NCI-H774 (cell line): ENCODE measurements around the gene HSH2D.
A peak's percentile ranks its signal among the peaks of the same experiment; 100 is the strongest.
"Not testable (repeated sequence)": the region's sequence is repeated elsewhere in the genome, so short reads cannot be mapped to it uniquely, and the experiment has no call there.

Experiments used
- DNase-seq: peaks from one replicate; lab custom pipeline; 2025; lab: John Stamatoyannopoulos, UW

The HSH2D gene

DNA sequence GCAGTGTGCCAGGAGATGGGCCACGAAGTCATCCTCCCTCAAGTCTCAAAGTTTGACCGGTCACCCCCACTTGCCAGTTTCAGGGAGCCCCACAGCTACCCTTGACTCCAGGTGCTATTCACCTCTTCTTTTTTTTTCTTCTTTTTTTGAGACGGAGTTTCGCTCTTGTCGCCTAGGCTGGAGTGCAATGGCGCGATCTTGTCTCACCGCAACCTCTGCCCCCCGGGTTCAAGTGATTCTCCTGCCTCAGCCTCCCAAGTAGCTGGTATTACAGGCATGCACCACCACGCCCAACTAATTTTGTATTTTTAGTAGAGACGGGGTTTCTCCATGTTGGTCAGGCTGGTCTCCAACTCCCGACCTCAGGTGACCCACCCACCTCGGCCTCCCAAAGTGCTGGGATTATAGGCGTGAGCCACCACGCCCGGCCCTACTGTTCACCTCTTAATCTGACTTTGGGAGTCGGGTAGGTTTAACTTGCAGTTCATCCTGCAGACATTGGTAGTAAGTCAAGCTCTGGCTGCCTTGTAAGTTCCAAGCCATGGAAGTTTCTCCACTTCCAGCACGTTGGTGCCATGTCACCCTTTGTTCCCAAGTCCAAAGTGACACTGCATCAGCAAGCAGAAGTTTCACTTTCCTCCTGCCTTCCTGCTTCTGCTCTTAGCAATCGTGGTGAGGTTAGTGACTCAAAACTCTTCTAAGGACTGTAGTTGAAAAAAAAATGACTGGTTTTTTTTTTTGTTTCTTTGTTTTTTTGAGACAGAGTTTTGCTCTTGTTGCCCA, 24.2 kb upstream of the HSH2D start:
- DNase-seq, result not testable (repeated sequence)

DNA sequence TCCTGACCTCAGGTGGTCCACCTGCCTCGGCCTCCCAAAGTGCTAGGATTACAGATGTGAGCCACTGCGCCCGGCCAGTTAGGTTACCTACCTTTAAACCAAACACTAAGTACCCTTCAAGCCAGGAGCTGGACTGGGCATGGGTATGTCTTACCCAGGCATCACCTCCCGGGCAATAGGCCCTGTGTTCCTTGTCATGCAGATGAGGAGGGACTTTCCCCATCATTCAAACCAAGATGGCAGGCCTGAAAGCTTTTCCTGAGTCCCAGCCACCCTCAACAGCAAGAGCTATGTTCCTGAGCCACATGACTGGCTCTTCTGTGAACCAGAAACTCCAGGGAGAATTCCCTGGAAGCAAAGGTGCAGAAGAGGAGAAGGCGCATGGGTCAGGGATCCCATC, 22.3 kb upstream of the HSH2D start:
- DNase-seq, result no peak

DNA sequence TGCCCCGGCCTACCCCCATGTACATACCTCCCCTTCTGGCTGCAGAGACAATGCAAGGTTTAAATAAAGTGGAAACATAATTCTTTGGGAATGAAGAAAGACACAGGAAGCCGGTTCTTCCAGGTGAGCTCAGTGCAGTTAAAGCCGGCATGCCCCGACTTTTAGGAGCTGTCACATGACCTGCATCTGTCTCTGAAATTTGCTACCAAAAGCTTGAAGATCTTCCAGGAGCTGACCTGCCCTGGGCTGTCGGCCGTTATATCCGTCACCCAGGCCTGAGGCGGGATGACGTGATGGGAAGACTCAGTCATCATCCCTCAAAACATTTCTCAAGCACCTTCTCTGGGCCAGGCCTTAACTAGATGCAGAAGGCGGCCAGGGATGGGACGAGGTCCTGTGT, 21.5 kb upstream of the HSH2D start:
- no peak for DNase-seq

DNA sequence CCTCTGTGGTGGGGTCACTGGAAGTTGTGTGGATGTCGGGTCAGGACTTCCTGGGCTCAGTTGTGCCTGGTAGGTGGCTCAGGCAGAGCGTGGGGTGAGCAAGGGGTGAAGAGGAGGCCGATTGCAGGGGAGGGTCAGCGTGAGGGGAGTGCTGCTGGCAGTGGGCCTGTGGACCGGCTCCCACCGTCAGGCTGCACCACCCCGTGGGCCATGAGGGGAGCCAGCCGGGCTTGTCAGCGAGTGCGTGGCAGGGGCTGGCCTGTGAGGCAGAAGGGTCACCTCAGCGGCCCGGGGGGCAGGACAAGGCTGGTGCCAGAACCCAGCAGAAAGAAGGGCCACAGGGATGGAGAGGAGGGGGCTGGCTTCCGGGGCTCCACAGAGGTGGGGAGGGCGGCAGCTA, 18.5 kb upstream of the HSH2D start:
- DNase-seq, result no peak

DNA sequence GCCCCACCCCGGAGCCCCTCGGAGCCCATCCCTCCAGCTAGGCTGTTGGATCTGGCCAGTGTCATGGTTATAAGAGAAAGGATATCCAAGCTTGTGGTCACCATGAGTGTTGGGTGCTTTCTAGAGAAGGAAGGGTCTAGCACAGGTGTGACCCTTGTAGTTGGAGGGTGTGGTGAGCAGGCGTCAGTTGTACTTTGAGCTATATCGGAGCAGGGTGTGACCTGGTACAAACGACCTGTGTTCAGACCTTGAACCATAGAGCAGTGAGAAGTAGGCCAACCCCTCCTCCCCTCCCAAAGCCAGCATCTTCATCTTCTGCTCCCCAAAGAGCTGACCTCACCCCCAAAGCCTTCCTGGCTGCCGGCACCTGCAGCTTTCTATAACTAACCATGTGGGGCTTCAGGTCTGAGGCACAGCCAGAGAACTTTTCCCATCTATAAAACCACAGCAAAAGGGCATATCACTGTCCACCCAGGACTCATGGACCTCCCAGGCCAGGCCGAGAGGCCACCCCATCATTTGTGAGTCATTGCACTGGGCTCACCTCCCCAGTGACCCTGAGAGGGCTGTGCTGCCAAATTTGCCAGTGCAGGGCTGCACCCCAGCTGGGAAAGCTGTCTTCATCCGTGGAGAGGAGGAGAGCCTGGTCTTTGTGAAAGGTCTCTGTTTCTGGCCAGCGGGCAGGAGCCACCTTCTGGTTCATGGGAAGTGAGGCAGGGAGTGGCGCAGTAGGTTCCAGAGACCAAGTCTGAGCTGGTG, 17.6 kb upstream of the HSH2D start:
- no peak for DNase-seq

DNA sequence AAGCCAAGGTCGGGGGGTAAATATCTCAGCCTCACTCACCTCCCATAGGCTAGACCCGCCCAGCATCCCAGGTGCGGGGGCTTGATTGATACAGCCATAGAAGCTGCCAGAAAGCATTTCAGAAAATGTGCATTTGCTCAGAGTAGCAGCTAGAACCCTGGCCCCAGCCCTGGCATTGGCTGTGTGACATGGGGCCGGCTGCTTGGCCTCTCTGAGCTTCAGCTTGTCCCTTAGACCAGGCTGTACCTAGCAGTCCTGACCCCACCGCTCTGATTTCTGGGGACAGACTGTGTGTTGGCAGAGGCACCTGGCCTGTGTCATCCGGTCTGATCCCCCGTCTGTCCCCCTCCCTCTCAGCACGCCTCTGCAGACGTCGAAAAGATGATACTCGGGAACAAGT, 16.4 kb upstream of the HSH2D start:
- no peak for DNase-seq

DNA sequence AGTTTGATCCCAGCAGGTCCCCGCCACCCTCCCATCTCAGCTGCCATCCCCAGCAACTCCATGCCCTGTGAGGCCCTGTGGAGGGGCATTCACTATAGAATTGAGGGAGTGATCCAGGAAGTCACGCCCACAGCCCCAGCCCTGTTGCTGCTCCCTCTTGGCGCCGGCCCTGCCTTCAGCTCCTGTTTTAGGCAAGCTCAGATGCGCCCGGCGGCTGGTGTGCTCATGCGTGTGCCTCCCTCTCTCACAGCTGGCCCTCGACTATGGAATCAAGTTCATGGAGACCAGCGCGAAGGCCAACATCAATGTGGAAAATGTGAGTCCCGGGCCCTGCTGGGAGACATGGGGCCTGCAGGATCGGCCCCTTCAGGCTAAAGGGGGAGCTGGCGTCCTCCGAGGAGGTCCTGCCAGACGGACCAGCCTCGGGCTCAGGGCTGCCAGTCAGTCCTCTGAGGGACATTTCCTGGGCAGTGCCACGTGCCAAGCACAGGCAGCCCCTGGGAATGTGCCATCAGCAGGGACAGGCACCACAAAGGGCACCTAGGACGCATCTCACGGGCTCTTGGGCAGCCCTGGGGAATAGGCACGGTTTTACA, 15.6 kb upstream of the HSH2D start:
- no peak for DNase-seq

DNA sequence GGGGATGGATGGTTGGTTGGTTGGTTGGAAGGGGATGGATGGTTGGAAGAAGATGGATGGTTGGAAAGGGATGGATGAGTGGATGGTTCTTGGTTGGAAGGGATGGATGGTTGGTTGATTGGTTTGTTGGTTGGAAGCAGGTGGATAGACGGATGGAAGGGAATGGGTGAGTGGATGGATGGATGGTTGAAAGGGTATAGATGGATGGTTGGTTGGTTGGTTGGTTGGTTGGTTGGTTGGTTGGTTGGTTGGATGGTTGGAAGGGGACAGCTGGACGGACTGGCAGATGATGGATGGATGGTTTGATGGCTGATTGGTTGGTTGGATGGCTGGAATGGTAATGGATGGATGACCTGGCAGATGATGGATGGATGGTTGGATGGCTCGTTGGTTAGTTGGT, 11.8 kb upstream of the HSH2D start:
- no peak for DNase-seq

DNA sequence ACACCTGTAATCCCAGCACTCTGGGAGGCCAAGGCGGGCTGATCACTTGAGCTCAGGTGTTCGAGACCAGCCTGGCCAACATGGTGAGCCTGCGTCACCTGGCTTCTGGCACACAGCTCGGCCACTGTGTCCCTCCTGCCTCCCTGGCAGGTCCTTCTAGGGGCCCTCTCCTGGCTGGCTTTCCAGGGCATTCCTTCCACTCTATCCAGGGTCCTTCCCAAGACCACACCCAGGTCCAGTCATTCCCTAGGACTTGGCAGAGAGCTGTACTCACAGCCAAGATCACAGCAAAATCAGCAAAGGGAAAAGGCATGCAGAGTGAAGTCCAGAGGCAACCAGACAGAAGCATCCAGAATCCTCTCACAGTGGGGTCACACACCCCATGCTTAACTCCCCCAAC, 9.7 kb upstream of the HSH2D start:
- no peak for DNase-seq

DNA sequence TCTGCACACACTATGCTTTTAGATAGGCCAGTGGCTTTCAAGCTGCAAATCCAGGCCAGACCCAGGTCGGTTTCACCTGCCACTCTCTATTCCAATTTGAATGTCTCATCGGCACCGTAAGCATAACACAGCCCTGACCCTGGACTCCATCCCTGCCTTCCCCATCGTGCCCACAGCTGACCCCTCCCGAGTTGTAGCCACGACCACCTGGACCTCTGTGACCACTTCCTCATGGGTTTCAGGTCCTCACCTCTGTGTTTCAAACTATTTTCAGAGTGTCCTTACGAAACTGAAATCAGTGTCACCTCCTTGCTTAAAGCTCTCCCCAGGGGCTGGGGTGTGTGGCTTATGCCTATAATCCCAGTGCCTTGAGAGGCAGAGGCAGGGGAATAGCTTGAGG, 9.0 kb upstream of the HSH2D start:
- no peak for DNase-seq

DNA sequence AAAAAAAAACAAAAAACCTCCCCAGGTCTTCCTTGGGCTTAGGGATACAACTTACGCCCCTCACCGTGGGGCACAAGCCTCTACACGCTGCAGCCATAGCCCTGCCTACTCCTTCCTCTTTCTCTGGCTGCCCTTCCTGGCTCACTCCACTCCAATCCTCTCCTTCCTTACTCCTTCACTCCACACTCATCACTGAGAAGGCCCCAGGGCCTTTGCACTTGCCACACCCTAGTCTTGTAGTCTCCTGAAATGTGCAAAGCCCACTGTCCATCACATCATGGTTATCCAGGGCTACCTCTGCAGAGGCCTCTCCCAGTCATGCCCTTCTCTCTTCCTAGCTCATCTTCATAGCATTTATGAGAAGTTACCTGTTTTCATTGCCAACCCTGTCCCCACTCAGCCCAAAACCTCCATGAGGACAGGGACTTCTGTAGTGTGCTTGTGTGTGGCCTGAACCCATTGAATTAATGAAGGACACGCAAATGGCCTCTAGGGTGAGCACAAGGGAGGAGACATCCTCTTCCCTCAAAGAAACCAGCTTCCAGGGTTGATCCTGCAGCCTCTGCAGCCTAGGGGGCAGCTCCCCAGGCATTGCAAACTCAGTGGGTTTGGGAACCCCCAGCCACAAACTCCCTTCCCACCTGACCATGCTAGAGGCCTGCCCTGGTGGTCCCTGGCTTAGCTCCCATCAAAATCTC, 7.9 kb upstream of the HSH2D start:
- no peak for DNase-seq

DNA sequence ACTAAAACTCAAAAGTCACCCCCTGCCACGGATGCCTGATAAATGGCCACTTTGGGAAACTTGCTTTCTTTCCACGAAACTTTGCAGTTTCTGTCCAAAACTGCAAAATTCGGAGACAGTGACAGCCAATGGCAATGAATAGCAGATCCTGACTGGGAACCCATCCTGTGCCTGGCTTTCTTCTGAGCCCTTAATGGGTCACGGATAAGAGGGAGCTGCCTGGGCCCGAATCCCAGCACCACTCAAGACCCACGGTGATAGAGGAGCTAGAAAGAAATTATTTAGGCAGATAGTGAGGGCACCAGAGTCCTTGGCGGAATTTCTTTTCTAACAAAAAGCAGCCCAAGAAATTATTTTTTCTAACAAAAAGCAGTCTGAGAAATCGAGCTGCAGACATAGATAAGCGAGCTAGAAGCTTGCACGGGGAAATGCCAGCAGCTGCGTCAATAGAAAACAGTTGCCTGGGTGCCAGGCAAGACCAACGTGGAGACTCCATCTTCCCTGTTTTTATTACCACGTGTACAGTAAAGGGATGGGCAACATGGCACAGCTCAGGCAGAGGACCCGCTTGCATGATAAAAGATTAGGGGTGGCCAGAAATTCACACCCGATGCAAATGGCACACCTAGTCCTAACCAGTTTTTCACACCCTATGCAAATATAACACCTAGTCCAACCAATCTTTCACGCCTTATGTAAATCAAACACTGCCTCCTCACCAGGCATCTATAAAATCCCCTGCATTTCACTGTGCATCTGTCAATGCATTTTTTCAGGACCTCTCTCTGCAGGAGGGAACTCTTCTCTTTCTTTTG, 7.1 kb upstream of the HSH2D start:
- peak; percentile 4 for DNase-seq

DNA sequence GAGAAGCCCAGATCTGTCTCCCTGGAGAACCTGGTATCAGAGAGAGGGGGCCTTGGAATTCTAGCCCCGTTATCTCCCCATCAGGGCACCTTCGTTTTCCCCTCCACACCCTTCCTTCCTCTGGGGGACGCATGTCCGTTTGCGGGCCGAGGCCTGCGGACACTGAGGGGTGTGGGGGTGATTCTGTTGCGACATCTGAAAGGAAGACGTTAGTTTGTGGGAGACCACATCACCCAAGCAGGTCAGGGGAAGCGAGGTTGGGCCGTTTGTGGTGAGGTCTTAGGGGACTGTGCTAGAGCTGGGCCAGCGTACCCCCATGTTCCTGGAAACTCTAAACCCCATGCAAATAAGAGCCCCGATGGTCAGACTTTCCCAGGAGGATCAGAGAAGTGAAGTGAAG, 3.7 kb upstream of the HSH2D start:
- no peak for DNase-seq

DNA sequence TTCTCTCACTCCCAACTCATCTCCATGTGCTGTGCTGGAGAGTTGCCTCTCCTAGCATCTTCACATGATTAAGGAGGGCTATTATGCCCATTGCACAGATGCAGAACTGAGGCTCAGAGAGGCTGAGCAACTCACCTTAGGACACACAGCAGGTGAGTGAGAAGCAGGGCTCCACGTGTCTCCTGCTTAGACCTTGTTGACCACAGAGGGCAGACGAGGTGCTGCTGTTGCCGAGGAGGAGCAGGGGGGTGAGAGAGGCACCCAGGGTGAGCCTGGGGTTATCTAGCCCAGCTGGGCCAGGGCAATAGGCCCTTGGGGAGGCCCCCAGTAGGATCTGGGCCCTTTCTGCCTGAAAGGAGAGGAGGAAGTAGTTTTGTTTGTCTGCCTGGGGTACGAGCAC, 2.4 kb upstream of the HSH2D start:
- no peak for DNase-seq

DNA sequence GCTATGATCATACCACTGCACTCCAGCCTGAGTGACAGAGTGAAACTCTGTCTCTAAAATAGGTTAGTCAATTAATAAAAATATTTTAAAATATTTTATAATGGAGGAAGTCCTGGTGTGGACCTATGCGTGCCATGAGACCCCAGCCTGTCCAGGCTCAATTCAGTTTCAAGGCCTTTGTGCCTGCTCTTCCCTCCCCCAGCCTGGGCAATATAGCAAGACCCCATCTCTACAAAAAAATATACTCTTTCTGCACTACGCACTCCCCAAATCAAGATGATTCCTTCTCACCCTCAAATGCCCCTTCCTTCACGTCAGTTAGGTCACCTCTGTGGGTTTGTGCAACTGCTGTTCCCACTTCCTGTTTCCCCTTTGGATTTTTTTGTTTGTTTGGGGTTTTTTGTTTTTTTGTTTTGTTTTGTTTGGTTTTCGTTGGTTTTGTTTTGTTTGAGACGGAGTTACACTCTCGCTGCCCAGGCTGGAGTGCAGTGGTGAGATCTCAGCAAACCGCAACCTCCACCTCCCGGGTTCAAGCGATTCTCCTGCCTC, 1.4 kb upstream of the HSH2D start:
- DNase-seq, result no peak

DNA sequence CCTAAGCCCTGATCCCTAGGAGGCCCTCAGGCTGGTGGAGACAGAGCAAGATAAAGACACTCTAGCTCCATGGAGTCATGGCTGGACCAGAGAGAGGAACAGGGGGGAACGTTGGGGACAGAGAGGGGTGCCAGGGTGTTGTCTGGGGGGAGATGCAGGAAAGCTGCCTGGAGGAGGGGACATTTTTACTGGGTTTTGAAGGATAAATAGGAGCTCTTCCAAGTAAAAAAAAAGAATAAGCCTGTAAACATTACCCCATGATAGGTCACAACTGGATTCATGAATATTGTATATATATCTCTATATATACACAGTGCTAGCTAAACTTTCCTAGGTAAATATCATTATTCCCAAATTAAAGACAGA, 714 bp downstream of the HSH2D start:
- DNase-seq, result no peak

DNA sequence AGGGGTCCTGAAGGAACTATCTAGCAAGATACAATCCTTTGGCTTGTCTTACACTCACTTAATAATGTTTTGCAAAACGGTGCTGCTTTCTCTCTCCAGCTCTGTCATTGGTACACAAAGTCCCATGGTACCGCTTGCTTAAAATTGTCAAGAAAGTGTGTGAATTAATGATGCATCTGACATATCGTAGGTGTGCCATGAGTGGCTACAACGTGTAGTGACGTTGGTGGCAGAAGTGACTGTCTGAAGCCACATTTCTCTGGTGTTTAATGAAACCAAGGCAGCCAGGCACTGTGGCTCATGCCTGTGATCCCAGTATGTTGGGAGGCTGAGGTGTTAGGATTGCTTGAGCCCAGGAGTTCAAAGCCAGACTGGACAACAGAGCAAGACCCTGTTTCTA, 2.6 kb downstream of the HSH2D start:
- DNase-seq, result no peak

DNA sequence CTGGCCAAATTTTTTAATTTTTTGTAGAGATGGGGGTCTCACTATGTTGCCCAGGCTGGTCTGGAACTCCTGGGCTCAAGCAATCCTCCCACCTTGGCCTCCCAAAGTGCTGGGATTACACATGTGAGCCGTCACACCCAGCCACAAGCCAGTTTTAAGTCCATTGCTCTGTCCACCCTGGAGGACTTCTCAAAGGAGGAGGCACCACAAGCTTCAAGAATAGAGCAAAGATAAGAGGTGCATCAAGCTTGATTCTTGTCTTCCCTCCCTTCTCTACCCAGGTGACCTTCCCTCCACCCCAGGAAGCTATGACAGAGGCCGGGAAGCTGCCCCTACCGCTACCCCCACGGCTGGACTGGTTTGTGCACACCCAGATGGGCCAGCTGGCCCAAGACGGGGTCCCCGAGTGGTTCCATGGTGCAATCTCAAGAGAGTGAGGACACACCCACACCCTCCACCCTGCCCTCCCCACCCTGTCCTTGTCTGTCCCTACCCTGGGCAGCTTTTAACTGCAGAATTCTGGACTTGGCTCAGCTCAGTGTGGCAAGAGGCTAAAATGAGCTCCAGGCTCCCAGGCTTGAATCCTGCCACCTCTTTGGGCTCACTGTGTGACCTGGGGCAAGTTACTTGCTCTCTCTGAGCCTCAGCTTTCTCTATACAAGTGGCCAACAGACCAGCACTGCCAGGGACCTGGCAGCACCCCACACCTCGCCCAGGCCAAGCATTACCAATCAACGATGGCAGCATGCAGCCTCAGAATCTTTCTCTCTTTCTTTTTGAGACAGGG, 5.2 kb downstream of the HSH2D start:
- DNase-seq, result no peak

DNA sequence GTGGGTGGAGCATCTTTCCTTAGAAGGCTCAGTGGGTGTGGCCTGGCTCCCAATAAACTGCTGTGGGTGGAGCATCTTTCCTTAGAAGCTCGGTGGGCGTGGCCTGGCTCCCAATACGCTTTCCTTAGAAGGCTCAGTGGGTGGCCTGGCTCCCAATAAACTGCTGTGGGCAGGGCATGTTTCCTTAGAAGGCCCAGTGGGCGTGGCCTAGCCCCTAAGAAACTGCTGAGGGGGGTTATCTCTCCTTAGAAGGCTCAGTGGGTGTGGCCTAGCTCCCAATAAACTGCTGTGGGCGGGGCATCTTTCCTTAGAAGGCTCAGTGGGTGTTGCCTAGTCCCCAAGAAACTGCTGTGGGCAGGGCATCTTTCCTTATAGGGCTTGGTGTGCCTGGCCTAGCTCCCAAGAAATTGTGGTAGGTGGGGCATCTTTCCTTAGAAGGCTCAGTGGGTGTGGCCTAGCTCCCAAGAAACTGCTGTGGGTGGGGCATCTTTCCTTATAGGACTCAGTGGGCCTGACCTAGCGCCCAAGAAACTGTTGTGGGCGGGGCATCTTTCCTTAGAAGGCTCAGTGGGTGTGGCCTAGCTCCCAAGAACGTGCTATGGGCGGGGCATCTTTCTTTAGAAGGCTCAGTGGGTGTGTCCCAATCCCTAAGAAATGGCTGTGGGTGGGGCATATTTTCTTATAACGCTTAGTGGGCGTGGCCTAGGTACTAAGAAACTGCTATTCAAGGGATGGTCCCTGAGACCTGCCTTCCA, 10.3 kb downstream of the HSH2D start:
- DNase-seq, result no peak

DNA sequence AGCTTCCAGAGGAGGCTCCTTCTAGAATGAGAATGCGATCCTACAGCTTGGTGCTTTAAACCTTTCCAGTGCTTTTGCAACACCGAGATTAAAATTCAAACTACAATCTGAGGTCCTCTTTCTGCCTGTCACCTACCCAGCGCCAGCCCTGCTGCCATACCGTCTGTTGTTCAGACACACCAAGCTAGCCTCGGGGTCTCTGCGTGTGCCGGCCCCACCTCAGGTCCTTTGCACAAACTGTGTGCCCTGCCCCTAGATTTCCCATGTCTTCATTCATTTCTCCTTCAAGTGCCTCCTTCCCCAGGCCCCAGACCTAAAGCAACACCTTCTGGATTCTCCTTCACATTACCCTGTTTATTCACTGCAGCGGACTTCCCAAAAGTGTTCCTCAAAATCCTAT, 11.1 kb downstream of the HSH2D start:
- no peak for DNase-seq
